ENCODE measurements around the gene UNC5B. TPM values are rescaled to one million over a fixed set of nuclear protein-coding genes. Genes with fewer than 3 reads are reported as not detected.

UNC5B gene
- total and polyA plus RNA-seq, 4 donors, result 2.9 to 13.0 (median 8.5) TPM

DNA sequence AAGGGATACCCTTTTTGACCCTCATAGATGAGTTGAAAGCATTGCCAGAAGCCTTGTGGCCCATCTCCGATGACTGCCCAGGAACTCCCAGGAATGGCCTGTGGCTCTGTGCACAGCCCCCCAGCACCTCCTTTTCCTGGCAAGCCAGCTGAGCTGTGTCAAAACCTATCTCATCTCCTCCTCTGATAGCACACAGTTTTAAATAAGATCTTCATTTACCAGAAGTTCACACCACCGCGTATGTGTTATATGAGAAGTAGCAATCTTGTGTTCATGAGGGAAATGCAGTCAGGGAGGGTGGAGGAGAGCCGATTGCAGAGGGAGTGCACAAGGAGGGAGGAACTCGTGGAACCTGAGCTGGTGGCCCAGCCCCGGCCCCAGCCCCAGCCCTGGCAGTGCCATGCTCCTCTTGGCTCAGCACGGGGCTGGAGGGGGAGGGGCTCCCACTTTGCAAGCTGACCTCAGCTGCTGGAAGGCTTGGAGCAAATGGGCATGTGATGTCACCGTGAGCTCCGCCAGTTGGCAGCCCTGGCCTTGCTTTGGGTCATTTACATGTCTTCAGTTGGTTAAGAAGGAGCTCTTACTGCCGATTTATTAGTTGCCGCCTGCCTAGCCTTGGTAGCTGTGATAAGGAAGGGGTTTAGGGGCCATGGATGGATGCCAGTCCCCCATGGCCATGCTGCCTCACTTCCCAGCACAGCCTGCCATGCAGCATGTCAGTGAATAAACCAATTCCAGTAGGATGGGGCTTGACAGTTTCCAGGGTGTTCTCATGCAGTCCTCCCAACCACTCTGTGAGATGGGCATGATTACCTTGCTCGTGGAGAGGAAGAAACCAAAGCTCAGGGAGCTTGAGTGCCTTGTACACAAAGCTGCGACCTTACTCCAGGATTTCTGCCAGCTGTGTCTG, 20.0 kb downstream of the UNC5B start:
- ATAC-seq (ENCODE audit: low FRiP score), result peak; percentile 79
- no peaks in the 10 kb centered on the region for H3K4me1 ChIP-seq (ENCODE audit: control insufficient read depth in 1 of 2, insufficient read depth in 2 of 2, low read length in 2 of 2)
- no peak overlapping the region for H3K4me3 ChIP-seq (ENCODE audit: low read length in 2 of 2)
- H3K36me3 ChIP-seq (ENCODE audit: control insufficient read depth in 1 of 2, insufficient read depth in 2 of 2, low read length in 1 of 2), result no peaks in the 10 kb centered on the region
- 17 to 20% methylated on average over 13 of the region's 13 CpGs for WGBS, 2 donors
- no peak overlapping the region for H3K27ac ChIP-seq (ENCODE audit: low read depth in 1 of 2, low read length in 2 of 2)
- no peaks in the 10 kb centered on the region for H3K27me3 ChIP-seq (ENCODE audit: control insufficient read depth in 1 of 2, insufficient read depth in 2 of 2, low read length in 1 of 2)
- intact Hi-C loops (cut with DNase I), result no loop called here
- no peaks in the 10 kb centered on the region for H3K9me3 ChIP-seq (ENCODE audit: control insufficient read depth, low read length)
- peak; percentile 88 to 93 for DNase-seq

DNA sequence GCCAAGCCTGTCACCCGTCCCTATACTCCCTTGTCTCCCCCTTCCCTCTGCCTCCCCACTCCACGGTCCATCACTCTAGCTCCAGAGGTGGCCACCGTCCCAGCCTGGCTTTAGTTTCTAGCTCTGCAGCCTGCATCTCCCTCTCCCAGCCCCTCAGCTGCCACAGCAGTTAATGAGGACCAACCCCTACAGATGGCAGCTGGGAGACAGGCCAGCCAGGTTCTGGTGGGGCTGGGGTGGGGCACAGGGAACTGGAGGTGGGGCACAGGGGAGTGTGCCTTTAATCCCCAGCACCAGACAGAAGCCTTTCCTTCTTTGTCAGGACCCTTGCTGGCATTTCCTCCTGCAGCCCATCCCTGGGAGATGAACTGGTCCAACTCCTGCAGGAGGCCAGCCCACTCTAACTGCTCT, 21.1 kb downstream of the UNC5B start:
- Histone ChIP-seq H3K4me1 (ENCODE audit: control insufficient read depth in 1 of 2, insufficient read depth in 2 of 2, low read length in 2 of 2) (no peaks in the 10 kb centered on the region), H3K27me3 (ENCODE audit: control insufficient read depth in 1 of 2, insufficient read depth in 2 of 2, low read length in 1 of 2) (no peaks in the 10 kb centered on the region), H3K27ac (ENCODE audit: low read depth in 1 of 2, low read length in 2 of 2) (no peak overlapping the region), H3K36me3 (ENCODE audit: control insufficient read depth in 1 of 2, insufficient read depth in 2 of 2, low read length in 1 of 2) (no peaks in the 10 kb centered on the region), H3K4me3 (ENCODE audit: low read length in 2 of 2) (no peak overlapping the region), H3K9me3 (ENCODE audit: control insufficient read depth, low read length) (no peaks in the 10 kb centered on the region)
- DNase-seq, result no peak
- intact Hi-C loops (cut with DNase I), result no loop called here
- no peak for ATAC-seq (ENCODE audit: low FRiP score)
- WGBS, 2 donors, result 25 to 53% methylated on average over 3 of the region's 3 CpGs

DNA sequence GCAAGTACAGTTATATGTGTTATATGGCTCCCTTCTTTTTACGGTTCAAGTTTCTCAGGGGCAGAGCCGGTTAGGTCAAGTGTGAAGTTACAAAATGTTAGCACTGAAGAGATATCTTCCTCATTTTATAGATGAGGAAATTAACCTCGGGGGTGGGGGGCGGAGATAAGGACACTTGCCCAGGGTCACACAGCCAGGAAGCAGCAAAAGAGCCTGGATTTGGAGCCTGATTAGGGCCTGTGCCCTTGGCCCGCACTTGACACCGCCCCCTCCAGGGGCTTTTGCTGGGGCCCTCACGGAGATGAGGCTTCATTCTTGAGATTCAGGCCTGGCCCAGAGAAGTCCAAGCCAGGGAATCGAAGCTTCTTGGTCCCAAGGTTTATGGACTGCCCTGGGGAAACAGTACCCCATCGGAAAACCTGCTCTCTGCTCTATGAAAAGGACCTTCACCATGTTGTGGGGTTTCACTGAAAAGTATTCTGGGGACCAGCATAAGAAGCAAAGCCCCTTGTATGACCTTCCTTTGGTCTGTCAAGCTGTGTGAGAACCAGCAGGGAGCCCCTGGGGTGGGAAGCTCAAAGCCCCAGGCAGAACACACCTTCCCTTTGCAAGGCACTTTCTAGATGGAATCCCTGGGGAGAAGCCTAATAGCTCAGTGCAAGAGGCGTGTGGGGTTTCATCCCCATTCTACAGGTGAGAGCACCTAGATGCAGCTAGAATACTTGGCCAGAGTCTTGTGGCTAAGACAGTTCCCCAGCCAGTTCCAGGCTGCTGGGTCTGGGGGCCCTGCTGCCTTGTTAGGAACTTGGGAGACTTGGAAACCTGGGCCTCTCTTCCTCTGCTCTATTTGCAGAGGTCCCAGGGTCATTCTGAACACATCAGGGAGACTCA, 21.9 kb downstream of the UNC5B start:
- Histone ChIP-seq H3K27me3 (ENCODE audit: control insufficient read depth in 1 of 2, insufficient read depth in 2 of 2, low read length in 1 of 2) (no peaks in the 10 kb centered on the region), H3K9me3 (ENCODE audit: control insufficient read depth, low read length) (no peaks in the 10 kb centered on the region), H3K4me3 (ENCODE audit: low read length in 2 of 2) (no peak overlapping the region), H3K27ac (ENCODE audit: low read depth in 1 of 2, low read length in 2 of 2) (no peak overlapping the region), H3K4me1 (ENCODE audit: control insufficient read depth in 1 of 2, insufficient read depth in 2 of 2, low read length in 2 of 2) (no peaks in the 10 kb centered on the region), H3K36me3 (ENCODE audit: control insufficient read depth in 1 of 2, insufficient read depth in 2 of 2, low read length in 1 of 2) (no peaks in the 10 kb centered on the region)
- 72 to 74% methylated on average over 10 of the region's 10 CpGs for WGBS, 2 donors
- DNase-seq (no peak), ATAC-seq (ENCODE audit: low FRiP score) (no peak)
- intact Hi-C loops (cut with DNase I), result loop anchor here in 1 of 2 donors (2.0 kb wide), 1 partner anchor 21 kb away; the partner anchor contains the start of gene UNC5B

DNA sequence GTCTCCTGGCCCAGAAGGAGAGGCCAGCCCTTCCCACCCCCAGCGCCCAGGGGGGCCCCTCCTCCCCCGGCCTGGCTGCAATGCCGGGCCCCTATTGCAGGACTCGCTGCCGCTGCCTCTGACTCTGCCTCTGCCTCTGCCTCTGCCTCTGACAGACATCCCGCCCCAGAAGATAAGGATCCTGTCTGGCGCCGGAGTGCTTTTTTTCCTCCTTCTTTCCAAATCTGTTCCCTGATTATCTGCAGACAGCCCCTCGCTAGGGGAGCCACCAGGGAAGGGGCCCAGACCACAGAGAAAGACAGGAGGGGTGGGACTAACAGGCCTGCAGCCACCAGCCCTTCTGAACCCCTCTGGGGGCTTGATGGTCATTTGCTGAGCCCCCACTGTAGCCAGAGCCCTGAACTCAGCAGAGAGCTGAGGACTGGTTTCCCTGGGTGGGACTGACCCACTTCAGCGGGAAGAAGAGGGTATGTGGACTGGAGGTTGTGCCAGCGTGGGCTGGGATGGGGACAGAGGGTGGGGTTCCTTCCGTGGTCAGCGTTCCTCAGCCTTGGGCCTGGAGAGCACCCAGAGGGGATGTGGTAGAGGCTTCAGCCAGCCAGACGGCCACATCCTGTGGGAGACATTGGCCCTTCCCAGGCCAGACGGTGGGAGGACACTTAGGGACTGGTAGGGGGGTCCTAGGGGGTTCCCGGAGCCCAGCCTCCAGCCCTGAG, 22.8 kb downstream of the UNC5B start:
- peak; percentile 58 for ATAC-seq (ENCODE audit: low FRiP score)
- peak; percentile 84 to 88 for DNase-seq
- 9 to 10% methylated on average over 13 to 16 of the region's 16 CpGs for WGBS, 2 donors
- Histone ChIP-seq H3K4me1 (ENCODE audit: control insufficient read depth in 1 of 2, insufficient read depth in 2 of 2, low read length in 2 of 2) (no peaks in the 10 kb centered on the region), H3K9me3 (ENCODE audit: control insufficient read depth, low read length) (no peaks in the 10 kb centered on the region), H3K36me3 (ENCODE audit: control insufficient read depth in 1 of 2, insufficient read depth in 2 of 2, low read length in 1 of 2) (no peaks in the 10 kb centered on the region), H3K27me3 (ENCODE audit: control insufficient read depth in 1 of 2, insufficient read depth in 2 of 2, low read length in 1 of 2) (no peaks in the 10 kb centered on the region), H3K4me3 (ENCODE audit: low read length in 2 of 2) (no peak overlapping the region), H3K27ac (ENCODE audit: low read depth in 1 of 2, low read length in 2 of 2) (no peak overlapping the region)
- intact Hi-C loops (cut with DNase I), result loop anchor here in 1 of 2 donors (2.0 kb wide), 1 partner anchor 22 kb away; the partner anchor contains the start of gene UNC5B

DNA sequence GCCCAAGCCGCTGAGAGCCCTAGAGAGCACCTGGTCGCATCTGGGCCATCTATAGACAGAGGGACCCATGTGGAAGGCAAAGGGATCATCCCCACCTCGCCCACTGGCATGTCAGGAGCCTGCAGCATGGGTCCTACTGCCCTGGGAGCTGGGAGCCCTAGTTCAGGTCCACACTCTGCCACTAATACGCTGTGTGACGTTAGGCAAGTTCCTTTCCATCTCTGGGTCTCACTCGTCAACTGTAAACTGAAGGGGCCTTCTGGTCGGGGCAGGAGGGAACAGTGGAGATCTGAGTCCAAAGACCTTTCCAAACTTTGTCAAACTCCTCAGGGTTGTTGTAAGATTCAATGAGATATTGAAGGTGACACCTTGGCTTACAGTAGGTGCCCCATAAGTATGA, 23.4 kb downstream of the UNC5B start:
- intact Hi-C loops (cut with DNase I), result loop anchor here in 1 of 2 donors (2.0 kb wide), 1 partner anchor 23 kb away; the partner anchor contains the start of gene UNC5B
- ATAC-seq (ENCODE audit: low FRiP score) (no peak), DNase-seq (no peak)
- H3K4me3 ChIP-seq (ENCODE audit: low read length in 2 of 2), result no peak overlapping the region
- H3K4me1 ChIP-seq (ENCODE audit: control insufficient read depth in 1 of 2, insufficient read depth in 2 of 2, low read length in 2 of 2), result no peaks in the 10 kb centered on the region
- no peaks in the 10 kb centered on the region for H3K36me3 ChIP-seq (ENCODE audit: control insufficient read depth in 1 of 2, insufficient read depth in 2 of 2, low read length in 1 of 2)
- H3K27me3 ChIP-seq (ENCODE audit: control insufficient read depth in 1 of 2, insufficient read depth in 2 of 2, low read length in 1 of 2), result no peaks in the 10 kb centered on the region
- WGBS, 2 donors, result 85 to 88% methylated on average over 7 of the region's 7 CpGs
- H3K9me3 ChIP-seq (ENCODE audit: control insufficient read depth, low read length), result no peaks in the 10 kb centered on the region
- no peak overlapping the region for H3K27ac ChIP-seq (ENCODE audit: low read depth in 1 of 2, low read length in 2 of 2)

DNA sequence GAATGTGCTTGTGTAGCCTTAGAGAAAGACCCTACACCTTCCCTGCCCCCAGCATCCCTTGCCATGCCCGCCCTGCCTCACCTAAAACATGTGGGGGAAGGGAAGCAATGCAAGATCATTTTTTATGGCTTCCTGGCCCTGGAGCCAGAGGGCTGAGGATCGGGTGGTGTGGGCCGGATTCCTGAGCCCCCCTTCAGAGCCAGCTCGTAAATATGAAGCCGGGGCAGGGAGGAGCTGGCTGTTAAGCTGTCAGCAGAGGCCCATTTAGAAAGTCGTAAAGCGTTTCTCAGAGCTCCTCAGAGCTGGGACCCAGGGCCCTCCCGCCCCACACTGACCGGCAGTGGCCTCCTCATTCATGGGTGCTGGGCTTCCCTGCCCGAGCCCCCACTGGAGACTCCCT, 23.9 kb downstream of the UNC5B start:
- ATAC-seq (ENCODE audit: low FRiP score), result no peak
- no peaks in the 10 kb centered on the region for H3K27me3 ChIP-seq (ENCODE audit: control insufficient read depth in 1 of 2, insufficient read depth in 2 of 2, low read length in 1 of 2)
- DNase-seq, result no peak
- H3K36me3 ChIP-seq (ENCODE audit: control insufficient read depth in 1 of 2, insufficient read depth in 2 of 2, low read length in 1 of 2), result no peaks in the 10 kb centered on the region
- H3K9me3 ChIP-seq (ENCODE audit: control insufficient read depth, low read length), result no peaks in the 10 kb centered on the region
- H3K4me1 ChIP-seq (ENCODE audit: control insufficient read depth in 1 of 2, insufficient read depth in 2 of 2, low read length in 2 of 2), result no peaks in the 10 kb centered on the region
- intact Hi-C loops (cut with DNase I), result no loop called here
- H3K4me3 ChIP-seq (ENCODE audit: low read length in 2 of 2), result no peak overlapping the region
- H3K27ac ChIP-seq (ENCODE audit: low read depth in 1 of 2, low read length in 2 of 2), result no peak overlapping the region
- 58 to 71% methylated on average over 10 of the region's 10 CpGs for WGBS, 2 donors

DNA sequence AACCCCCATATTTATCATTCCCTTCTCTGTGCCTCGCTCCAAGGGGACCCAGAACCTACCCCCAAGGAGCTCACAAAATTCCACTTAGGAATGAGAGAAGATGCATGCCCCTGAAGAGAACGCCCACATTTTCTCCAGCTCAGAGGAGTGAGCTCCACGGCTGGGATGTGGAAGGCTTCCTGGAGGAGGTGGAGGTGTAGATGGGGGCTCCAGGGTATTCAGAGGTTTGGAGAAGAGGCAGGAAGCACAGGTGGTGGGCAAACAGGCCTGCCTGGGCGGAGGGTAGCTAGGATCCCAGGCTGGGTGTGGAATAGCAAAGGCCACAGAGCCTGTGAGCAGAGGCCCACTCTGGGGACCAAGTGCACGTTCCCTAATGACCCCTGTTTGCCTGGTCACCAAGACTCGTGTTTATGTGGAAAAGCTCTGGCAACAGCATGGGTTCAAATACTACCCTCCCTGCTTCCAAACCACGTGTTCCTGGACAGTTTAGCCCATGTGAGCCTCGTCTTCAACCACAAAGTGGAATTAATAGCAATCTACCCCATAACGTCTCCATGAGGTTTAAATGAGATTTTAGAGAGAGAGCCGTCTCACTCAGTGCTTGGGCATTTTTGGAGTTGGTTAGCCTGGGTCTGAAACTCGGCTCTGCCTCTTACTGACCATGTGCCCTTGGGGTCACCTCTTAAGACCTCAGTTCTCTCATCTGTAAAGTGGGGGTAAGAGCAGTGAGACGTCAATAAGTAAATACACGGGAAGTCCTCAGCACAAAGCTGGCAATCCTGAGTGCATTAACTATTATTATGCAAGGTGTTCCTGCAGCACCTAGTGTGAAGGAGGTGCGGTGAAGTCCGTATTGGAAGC, 24.7 kb downstream of the UNC5B start:
- no peaks in the 10 kb centered on the region for H3K36me3 ChIP-seq (ENCODE audit: control insufficient read depth in 1 of 2, insufficient read depth in 2 of 2, low read length in 1 of 2)
- no peaks in the 10 kb centered on the region for H3K9me3 ChIP-seq (ENCODE audit: control insufficient read depth, low read length)
- H3K27ac ChIP-seq (ENCODE audit: low read depth in 1 of 2, low read length in 2 of 2), result no peak overlapping the region
- intact Hi-C loops (cut with DNase I), result no loop called here
- H3K4me1 ChIP-seq (ENCODE audit: control insufficient read depth in 1 of 2, insufficient read depth in 2 of 2, low read length in 2 of 2), result no peaks in the 10 kb centered on the region
- ATAC-seq (ENCODE audit: low FRiP score), result no peak
- no peaks in the 10 kb centered on the region for H3K27me3 ChIP-seq (ENCODE audit: control insufficient read depth in 1 of 2, insufficient read depth in 2 of 2, low read length in 1 of 2)
- H3K4me3 ChIP-seq (ENCODE audit: low read length in 2 of 2), result no peak overlapping the region
- DNase-seq, result no peak
- WGBS, 2 donors, result 84 to 87% methylated on average over 15 of the region's 15 CpGs
